Ectodermal cell (in vitro differentiated cells): ENCODE measurements around the gene EIF3C. TPM values are rescaled to one million over a fixed set of nuclear protein-coding genes. Genes with fewer than 3 reads are reported as not detected.
"Not testable (repeated sequence)": the region's sequence is repeated elsewhere in the genome, so short reads cannot be mapped to it uniquely, and the experiment has no call there.

Source experiments
- H3K27ac ChIP-seq: 2 replicates; pipeline ENCODE4 v1.7.0; 2013; ENCODE audit warnings: mild to moderate bottlenecking, low read depth, low read length; ENCODE audit not compliant: insufficient read depth, poor library complexity, severe bottlenecking
- H3K27me3 ChIP-seq: 2 replicates; pipeline ENCODE4 v1.7.0; 2013; ENCODE audit warnings: mild to moderate bottlenecking, low read length; ENCODE audit not compliant: insufficient read depth, control insufficient read depth, poor library complexity, severe bottlenecking
- H3K36me3 ChIP-seq: one replicate; pipeline ENCODE4 v1.7.0; 2013; ENCODE audit warnings: low read length; ENCODE audit not compliant: control insufficient read depth, insufficient read depth
- H3K4me1 ChIP-seq: one replicate; pipeline ENCODE4 v1.7.0; 2013; ENCODE audit warnings: low read length; ENCODE audit not compliant: control insufficient read depth, insufficient read depth
- H3K4me3 ChIP-seq: 2 replicates; pipeline ENCODE4 v1.7.0; 2013; ENCODE audit warnings: low read depth, low read length, control low read depth; ENCODE audit not compliant: insufficient read depth
- H3K9me3 ChIP-seq: 2 replicates; pipeline ENCODE4 v1.7.0; 2013; ENCODE audit warnings: mild to moderate bottlenecking, low read length, moderate library complexity; ENCODE audit not compliant: control insufficient read depth
- WGBS, 2 experiments: methylation state at CpG; one replicate each; pipeline ENCODE4 v1.1.7; 2013; ENCODE audit warnings: missing lambda C conversion rate in 2 of 2; 5-methylcytosine and 5-hydroxymethylcytosine counted together
- polyA plus RNA-seq, 4 experiments: library from polyadenylated mRNA; stranded (reverse); fragments of 50-300 nt; gene quantifications; one replicate each; pipeline ENCODE4 v1.2.3, GENCODE V29; 2013

EIF3C gene, protein sequence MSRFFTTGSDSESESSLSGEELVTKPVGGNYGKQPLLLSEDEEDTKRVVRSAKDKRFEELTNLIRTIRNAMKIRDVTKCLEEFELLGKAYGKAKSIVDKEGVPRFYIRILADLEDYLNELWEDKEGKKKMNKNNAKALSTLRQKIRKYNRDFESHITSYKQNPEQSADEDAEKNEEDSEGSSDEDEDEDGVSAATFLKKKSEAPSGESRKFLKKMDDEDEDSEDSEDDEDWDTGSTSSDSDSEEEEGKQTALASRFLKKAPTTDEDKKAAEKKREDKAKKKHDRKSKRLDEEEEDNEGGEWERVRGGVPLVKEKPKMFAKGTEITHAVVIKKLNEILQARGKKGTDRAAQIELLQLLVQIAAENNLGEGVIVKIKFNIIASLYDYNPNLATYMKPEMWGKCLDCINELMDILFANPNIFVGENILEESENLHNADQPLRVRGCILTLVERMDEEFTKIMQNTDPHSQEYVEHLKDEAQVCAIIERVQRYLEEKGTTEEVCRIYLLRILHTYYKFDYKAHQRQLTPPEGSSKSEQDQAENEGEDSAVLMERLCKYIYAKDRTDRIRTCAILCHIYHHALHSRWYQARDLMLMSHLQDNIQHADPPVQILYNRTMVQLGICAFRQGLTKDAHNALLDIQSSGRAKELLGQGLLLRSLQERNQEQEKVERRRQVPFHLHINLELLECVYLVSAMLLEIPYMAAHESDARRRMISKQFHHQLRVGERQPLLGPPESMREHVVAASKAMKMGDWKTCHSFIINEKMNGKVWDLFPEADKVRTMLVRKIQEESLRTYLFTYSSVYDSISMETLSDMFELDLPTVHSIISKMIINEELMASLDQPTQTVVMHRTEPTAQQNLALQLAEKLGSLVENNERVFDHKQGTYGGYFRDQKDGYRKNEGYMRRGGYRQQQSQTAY
- 556 TPM for polyA plus RNA-seq (2013, experiment 1 of 4)
- 467 TPM for polyA plus RNA-seq (2013, experiment 2 of 4)
- polyA plus RNA-seq (2013, experiment 3 of 4), result 335 TPM
- polyA plus RNA-seq (2013, experiment 4 of 4), result 344 TPM

- WGBS, 2 experiments, result no CpG with 5 or more reads among the region's 66 CpGs
- not testable (repeated sequence) for H3K4me1 ChIP-seq, H3K4me3 ChIP-seq, H3K9me3 ChIP-seq, H3K27me3 ChIP-seq, H3K36me3 ChIP-seq, H3K27ac ChIP-seq
Observed at GRCh38 chr16:28711220-28712083, at the start of gene EIF3C. EIF3C (plus strand) TSS chr16:28711464; CDS start chr16:28711687, 223 bp downstream.

GRCh38 chr16:28666264-28666663, 45.0 kb upstream of the EIF3C start:
- not testable (repeated sequence) for H3K27me3 ChIP-seq, H3K27ac ChIP-seq, H3K4me1 ChIP-seq, H3K36me3 ChIP-seq, H3K4me3 ChIP-seq, H3K9me3 ChIP-seq
- 97 to 98% methylated on average over 7 to 10 of the region's 25 CpGs for WGBS, 2 experiments

GRCh38 chr16:28667480-28667879, 43.8 kb upstream of the EIF3C start:
- H3K36me3 ChIP-seq, H3K27me3 ChIP-seq, H3K4me1 ChIP-seq, H3K27ac ChIP-seq, H3K9me3 ChIP-seq, H3K4me3 ChIP-seq: not testable (repeated sequence)
- no CpG with 5 or more reads among the region's 7 CpGs for WGBS, 2 experiments

DNA sequence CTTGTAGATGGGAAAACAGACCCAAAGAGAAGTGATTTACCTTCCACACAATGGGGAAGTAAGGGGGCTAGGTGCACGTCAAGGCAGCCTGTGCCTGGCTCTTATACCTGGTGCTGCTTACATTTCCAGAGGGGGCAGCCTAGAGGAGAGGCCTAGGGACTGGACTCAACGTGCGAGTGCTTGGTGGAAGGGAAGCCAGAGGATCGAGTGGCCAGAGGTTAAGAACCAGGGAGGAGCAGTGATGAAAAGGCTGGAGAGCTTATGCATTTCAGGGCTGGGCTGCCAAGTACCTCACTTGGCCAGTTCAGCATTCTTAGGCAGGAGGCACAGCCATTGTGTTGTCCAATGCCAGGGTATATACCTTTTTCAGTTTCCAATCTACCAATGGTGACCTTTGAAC, 43.1 kb upstream of the EIF3C start:
- H3K4me3 ChIP-seq, H3K9me3 ChIP-seq: not testable (repeated sequence)
- no CpG with 5 or more reads among the region's 4 CpGs for WGBS, 2 experiments

GRCh38 chr16:28688327-28688952, 22.8 kb upstream of the EIF3C start:
- H3K27ac ChIP-seq, H3K36me3 ChIP-seq, H3K27me3 ChIP-seq, H3K4me3 ChIP-seq, H3K9me3 ChIP-seq, H3K4me1 ChIP-seq: not testable (repeated sequence)
- no CpG with 5 or more reads among the region's 10 CpGs for WGBS, 2 experiments

More for the DNA sequence above, 43.1 kb upstream of the EIF3C start:
- H3K4me1 ChIP-seq, H3K27ac ChIP-seq, H3K27me3 ChIP-seq, H3K36me3 ChIP-seq: not testable (repeated sequence)

DNA sequence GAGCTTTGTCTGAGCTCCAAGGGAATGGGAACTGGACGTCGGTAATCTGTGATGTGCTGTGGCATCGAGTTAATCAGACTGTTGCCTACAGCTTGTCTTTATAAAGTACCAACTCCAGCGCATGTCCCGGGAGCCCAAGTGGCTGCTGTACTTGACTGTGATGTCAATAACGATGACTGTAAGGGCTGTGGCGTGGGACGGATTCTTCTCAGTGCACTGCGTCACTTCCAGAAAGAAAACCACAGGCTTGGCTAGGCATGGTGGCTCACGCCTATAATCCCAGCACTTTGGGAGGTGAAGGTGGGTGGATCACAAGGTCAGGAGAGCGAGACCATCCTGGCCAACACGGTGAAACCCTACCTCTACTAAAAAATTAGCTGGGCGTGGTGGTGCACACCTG, 21.8 kb upstream of the EIF3C start:
- not testable (repeated sequence) for H3K4me1 ChIP-seq
- no CpG with 5 or more reads among the region's 13 CpGs for WGBS, 2 experiments

GRCh38 chr16:28691722-28692121, 19.5 kb upstream of the EIF3C start:
- not testable (repeated sequence) for H3K4me1 ChIP-seq, H3K9me3 ChIP-seq, H3K27ac ChIP-seq, H3K36me3 ChIP-seq, H3K27me3 ChIP-seq, H3K4me3 ChIP-seq
- 81 to 85% methylated on average over 1 of the region's 4 CpGs for WGBS, 2 experiments

More for the DNA sequence above, 21.8 kb upstream of the EIF3C start:
- H3K4me3 ChIP-seq, H3K27me3 ChIP-seq, H3K9me3 ChIP-seq, H3K27ac ChIP-seq, H3K36me3 ChIP-seq: not testable (repeated sequence)

- H3K27me3 ChIP-seq, H3K4me1 ChIP-seq, H3K36me3 ChIP-seq, H3K4me3 ChIP-seq, H3K9me3 ChIP-seq, H3K27ac ChIP-seq: not testable (repeated sequence)
- WGBS, 2 experiments, result no CpG with 5 or more reads among the region's 11 CpGs
Observed at GRCh38 chr16:28693257-28693950, 17.9 kb upstream of the EIF3C start.

- H3K9me3 ChIP-seq, H3K36me3 ChIP-seq, H3K27ac ChIP-seq, H3K4me1 ChIP-seq, H3K4me3 ChIP-seq, H3K27me3 ChIP-seq: not testable (repeated sequence)
- 100% methylated on average over 2 of the region's 9 CpGs for WGBS, 2 experiments
Observed at GRCh38 chr16:28699792-28700191, 11.5 kb upstream of the EIF3C start.
